ENCODE results near the gene SNX6. TPM values are rescaled to one million over a fixed set of nuclear protein-coding genes. Genes with fewer than 3 reads are reported as not detected.

The SNX6 gene
- total and polyA plus RNA-seq, 10 of the 15 experiments (the other 5 are each of a cell fraction or from before 2014, with no cell fraction given), result 34.4 to 107 (median 71.7) TPM

GRCh38 chr14:34649344-34649743 is 19.4 kb upstream of the SNX6 start:
- no peaks in the 10 kb centered on the region for H3K9me3 ChIP-seq (replicated peaks; ENCODE audit: control insufficient read depth, insufficient read depth, low read length)
- H3K27me3 ChIP-seq (replicated peaks in 1 of 2; ENCODE audit: control insufficient read depth in 2 of 2, insufficient read depth in 2 of 2, low read length in 1 of 2), result no peaks in the 10 kb centered on the region
- no peaks in the 10 kb centered on the region for H3K79me2 ChIP-seq (ENCODE audit: control insufficient read depth, insufficient read depth, low read length)
- TF ChIP-seq ZNF24 (IDR thresholded peaks at IDR 0.05) (no peak), RELB (IDR thresholded peaks at IDR 0.05; ENCODE audit: low read depth) (no peak), ZZZ3 (IDR thresholded peaks at IDR 0.05; ENCODE audit: control insufficient read depth, insufficient read length, low read depth) (no peak), NR2F1 (conservative IDR thresholded peaks at IDR 0.05) (0 out of 2 replicates have a peak, but pooled peaks have one; percentile 21)
- TF ChIP-seq, protein P1, sequence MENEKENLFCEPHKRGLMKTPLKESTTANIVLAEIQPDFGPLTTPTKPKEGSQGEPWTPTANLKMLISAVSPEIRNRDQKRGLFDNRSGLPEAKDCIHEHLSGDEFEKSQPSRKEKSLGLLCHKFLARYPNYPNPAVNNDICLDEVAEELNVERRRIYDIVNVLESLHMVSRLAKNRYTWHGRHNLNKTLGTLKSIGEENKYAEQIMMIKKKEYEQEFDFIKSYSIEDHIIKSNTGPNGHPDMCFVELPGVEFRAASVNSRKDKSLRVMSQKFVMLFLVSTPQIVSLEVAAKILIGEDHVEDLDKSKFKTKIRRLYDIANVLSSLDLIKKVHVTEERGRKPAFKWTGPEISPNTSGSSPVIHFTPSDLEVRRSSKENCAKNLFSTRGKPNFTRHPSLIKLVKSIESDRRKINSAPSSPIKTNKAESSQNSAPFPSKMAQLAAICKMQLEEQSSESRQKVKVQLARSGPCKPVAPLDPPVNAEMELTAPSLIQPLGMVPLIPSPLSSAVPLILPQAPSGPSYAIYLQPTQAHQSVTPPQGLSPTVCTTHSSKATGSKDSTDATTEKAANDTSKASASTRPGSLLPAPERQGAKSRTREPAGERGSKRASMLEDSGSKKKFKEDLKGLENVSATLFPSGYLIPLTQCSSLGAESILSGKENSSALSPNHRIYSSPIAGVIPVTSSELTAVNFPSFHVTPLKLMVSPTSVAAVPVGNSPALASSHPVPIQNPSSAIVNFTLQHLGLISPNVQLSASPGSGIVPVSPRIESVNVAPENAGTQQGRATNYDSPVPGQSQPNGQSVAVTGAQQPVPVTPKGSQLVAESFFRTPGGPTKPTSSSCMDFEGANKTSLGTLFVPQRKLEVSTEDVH (IDR thresholded peaks at IDR 0.05; ENCODE audit: low read depth, partially characterized antibody), result no peak
- BruUV-seq (replicated peaks), result no TSS peak
- no peaks in the 10 kb centered on the region for H4K20me1 ChIP-seq (ENCODE audit: control insufficient read depth, insufficient read depth)
- ATAC-seq, result no peak
- no peak overlapping the region for H3K4me3 ChIP-seq
- H3K36me3 ChIP-seq (ENCODE audit: control insufficient read depth in 2 of 2, insufficient read depth in 2 of 2, low read length in 1 of 2), result no peaks in the 10 kb centered on the region
- no peak for FAIRE-seq
- CTCF ChIA-PET, result no interaction called here
- H3K9ac ChIP-seq (ENCODE audit: control insufficient read depth, insufficient read depth, low read length), result no peak overlapping the region
- intact Hi-C loops (cut with micrococcal nuclease; ENCODE audit: unreplicated experiment), result no loop called here
- DNase-seq (ENCODE audit: low read depth, low spot score), result no peak
- RAD21 ChIA-PET (ENCODE audit: unreplicated experiment), result interaction anchor here (0.5 kb wide), 1 partner anchor 163 kb away, joined by 3 read pairs; no protein-coding TSS in a partner anchor
- no peak overlapping the region for H3K4me2 ChIP-seq (ENCODE audit: control insufficient read depth, insufficient read depth)
- SMC1A ChIA-PET (ENCODE audit: uncharacterized antibody, unreplicated experiment), result interaction anchor here (1.8 kb wide), 1 partner anchor 21 kb away, joined by 5 read pairs; no protein-coding TSS in a partner anchor
- H3K27ac ChIP-seq (ENCODE audit: control insufficient read depth, insufficient read depth), result no peak overlapping the region
- no peaks in the 10 kb centered on the region for H3K4me1 ChIP-seq (ENCODE audit: control insufficient read depth, insufficient read depth, low read length)
- H2AFZ ChIP-seq (ENCODE audit: control insufficient read depth, low read depth, low read length), result no peak overlapping the region
- POLR2A ChIA-PET, result no interaction called here
- in situ Hi-C loops (cut with MboI), result no loop called here
